DOHH2 (cell line): ENCODE data around the gene ANKRD22.
"Not testable (repeated sequence)": the region's sequence is repeated elsewhere in the genome, so short reads cannot be mapped to it uniquely, and the experiment has no call there.

Source experiments
- H3F3A ChIP-seq: fragments of 200-600 bp; sonication (generic), shearing (Covaris generic); 2 replicates; pipeline ENCODE4 v1.6.0; 2016; ENCODE audit warnings: antibody characterized with exemption, mild to moderate bottlenecking; ENCODE audit not compliant: control insufficient read depth, insufficient read depth
- H3K27ac ChIP-seq: fragments of 200-600 bp; sonication (generic); 2 replicates; pipeline ENCODE4 v1.5.1; 2014; ENCODE audit warnings: low read depth, mild to moderate bottlenecking, low read length, moderate library complexity
- H3K27me3 ChIP-seq: fragments of 200-600 bp; sonication (generic); 2 replicates; pipeline ENCODE4 v1.6.1; 2014; ENCODE audit warnings: mild to moderate bottlenecking, low read length, mixed read lengths; ENCODE audit not compliant: control insufficient read depth
- H3K36me3 ChIP-seq: fragments of 200-600 bp; sonication (generic); 2 replicates; pipeline ENCODE4 v1.6.1; 2014; ENCODE audit warnings: mild to moderate bottlenecking, low read length, moderate library complexity, mixed read lengths; ENCODE audit not compliant: control insufficient read depth
- H3K4me1 ChIP-seq: fragments of 200-600 bp; sonication (generic); 2 replicates; pipeline ENCODE4 v1.6.1; 2014; ENCODE audit warnings: mild to moderate bottlenecking, low read length, mixed read lengths; ENCODE audit not compliant: control insufficient read depth
- H3K4me2 ChIP-seq: fragments of 200-600 bp; sonication (generic); 2 replicates; pipeline ENCODE4 v1.6.0; 2014; ENCODE audit warnings: mild to moderate bottlenecking, low read length, moderate library complexity
- H3K4me3 ChIP-seq: fragments of 200-600 bp; sonication (generic); 2 replicates; pipeline ENCODE4 v1.5.1; 2014; ENCODE audit warnings: mild to moderate bottlenecking, low read length, mixed read lengths
- H3K79me2 ChIP-seq: fragments of 200-600 bp; sonication (generic); 2 replicates; pipeline ENCODE4 v1.6.1; 2014; ENCODE audit warnings: mild to moderate bottlenecking, low read length, mixed read lengths; ENCODE audit not compliant: control insufficient read depth
- H3K9me2 ChIP-seq: fragments of 200-600 bp; sonication (generic); replicated peaks from 2 replicates; pipeline ENCODE4 v1.6.1; 2014; ENCODE audit warnings: mild to moderate bottlenecking, low read length, mixed read lengths; ENCODE audit not compliant: control insufficient read depth
- H3K9me3 ChIP-seq: fragments of 200-600 bp; sonication (generic); 2 replicates; pipeline ENCODE4 v1.6.1; 2014; ENCODE audit warnings: antibody characterized with exemption, low read length, mixed read lengths; ENCODE audit not compliant: control insufficient read depth, insufficient read depth
- H4K20me1 ChIP-seq: fragments of 200-600 bp; sonication (generic); 2 replicates; pipeline ENCODE4 v1.6.0; 2014; ENCODE audit warnings: low read depth, mild to moderate bottlenecking, antibody characterized with exemption, low read length, moderate library complexity; ENCODE audit not compliant: control insufficient read depth, insufficient read depth
- EZH2phosphoT487 ChIP-seq: fragments of 200-600 bp; sonication (generic); IDR thresholded peaks from 2 replicates; pipeline ENCODE4 v1.6.1; 2017; ENCODE audit warnings: borderline replicate concordance, mild to moderate bottlenecking, antibody characterized with exemption, low read length, moderate library complexity, mixed read lengths
- TF ChIP-seq, protein P1 (sequence below): fragments of 200-600 bp; sonication (generic); IDR thresholded peaks from one replicate; pipeline ENCODE4 v1.5.1; 2014; ENCODE audit warnings: antibody characterized with exemption, mild to moderate bottlenecking, low read depth, low read length; ENCODE audit not compliant: poor library complexity, severe bottlenecking

The ANKRD22 gene

DNA sequence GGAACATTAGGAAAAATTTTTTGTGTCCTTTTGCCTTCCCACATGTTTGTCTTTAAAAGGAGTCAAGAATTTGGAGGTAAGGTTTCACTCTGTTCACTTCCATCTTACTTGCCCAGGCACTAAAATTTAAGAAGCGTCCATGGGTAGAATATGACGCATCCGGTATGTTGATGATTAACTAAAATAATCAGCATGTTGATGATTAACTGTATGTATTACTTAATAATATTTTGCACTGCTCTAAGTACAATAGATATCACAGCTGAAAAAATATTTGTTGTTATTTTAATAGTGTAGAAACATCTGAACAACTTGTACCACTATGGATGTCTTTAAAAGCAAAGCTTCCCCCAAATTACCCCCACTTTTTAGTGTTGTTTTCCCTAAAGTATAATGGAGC is 11.5 kb downstream of the ANKRD22 start:
- Histone ChIP-seq H3K4me3 (no peak overlapping the region), H3K9me3 (no peaks in the 10 kb centered on the region), H3K79me2 (no peaks in the 10 kb centered on the region), H3K4me1 (no peaks in the 10 kb centered on the region), H4K20me1 (no peaks in the 10 kb centered on the region), H3K36me3 (no peaks in the 10 kb centered on the region), H3K9me2 (no peaks in the 10 kb centered on the region), H3K27ac (no peak overlapping the region), H3K27me3 (peaks cover 6% of the 10 kb centered on the region; the same call in 1 of the 2 replicates), H3K4me2 (no peak overlapping the region), H3F3A (no peaks in the 10 kb centered on the region)
- TF ChIP-seq, protein P1, sequence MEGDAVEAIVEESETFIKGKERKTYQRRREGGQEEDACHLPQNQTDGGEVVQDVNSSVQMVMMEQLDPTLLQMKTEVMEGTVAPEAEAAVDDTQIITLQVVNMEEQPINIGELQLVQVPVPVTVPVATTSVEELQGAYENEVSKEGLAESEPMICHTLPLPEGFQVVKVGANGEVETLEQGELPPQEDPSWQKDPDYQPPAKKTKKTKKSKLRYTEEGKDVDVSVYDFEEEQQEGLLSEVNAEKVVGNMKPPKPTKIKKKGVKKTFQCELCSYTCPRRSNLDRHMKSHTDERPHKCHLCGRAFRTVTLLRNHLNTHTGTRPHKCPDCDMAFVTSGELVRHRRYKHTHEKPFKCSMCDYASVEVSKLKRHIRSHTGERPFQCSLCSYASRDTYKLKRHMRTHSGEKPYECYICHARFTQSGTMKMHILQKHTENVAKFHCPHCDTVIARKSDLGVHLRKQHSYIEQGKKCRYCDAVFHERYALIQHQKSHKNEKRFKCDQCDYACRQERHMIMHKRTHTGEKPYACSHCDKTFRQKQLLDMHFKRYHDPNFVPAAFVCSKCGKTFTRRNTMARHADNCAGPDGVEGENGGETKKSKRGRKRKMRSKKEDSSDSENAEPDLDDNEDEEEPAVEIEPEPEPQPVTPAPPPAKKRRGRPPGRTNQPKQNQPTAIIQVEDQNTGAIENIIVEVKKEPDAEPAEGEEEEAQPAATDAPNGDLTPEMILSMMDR, result no peak
- TF ChIP-seq EZH2phosphoT487, result no peak

DNA sequence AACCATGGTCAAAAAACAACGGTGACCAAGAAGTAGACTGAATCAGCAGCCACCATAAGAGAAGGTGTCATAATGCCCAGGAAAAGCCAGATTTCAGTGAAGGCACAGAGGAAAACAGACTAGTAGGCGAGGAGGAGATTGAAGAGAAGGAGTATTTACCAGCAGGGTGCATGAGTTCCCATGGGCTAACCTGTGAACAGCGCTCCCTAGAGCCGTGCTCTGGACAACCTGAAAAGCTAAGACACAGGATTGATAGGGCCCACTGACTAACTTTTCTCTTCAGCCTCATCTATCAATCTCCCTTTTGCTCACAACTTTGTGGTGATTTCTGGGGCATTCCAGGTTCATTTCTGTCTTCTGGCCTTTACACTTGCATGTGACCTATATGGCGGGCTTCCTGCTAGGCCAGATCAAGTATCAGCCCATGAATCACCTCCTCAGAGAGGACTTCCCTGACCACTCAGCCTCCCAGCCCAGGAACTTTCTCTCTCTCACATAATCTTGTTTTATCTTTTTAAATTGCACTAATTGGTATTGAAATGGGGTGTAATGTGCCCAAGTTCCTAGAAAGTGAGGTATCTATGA is 12.8 kb downstream of the ANKRD22 start:
- Histone ChIP-seq H3K27ac (no peak overlapping the region), H3K9me3 (no peaks in the 10 kb centered on the region), H4K20me1 (no peaks in the 10 kb centered on the region), H3K27me3 (peaks cover 2% of the 10 kb centered on the region; the same call in 1 of the 2 replicates), H3K4me3 (no peak overlapping the region), H3K9me2 (no peaks in the 10 kb centered on the region), H3K79me2 (no peaks in the 10 kb centered on the region), H3F3A (no peaks in the 10 kb centered on the region), H3K36me3 (no peaks in the 10 kb centered on the region), H3K4me2 (no peak overlapping the region), H3K4me1 (0 out of 2 replicates have a peak, but pooled peaks cover under 1% of the 10 kb centered on the region)
- no peak for TF ChIP-seq EZH2phosphoT487

DNA sequence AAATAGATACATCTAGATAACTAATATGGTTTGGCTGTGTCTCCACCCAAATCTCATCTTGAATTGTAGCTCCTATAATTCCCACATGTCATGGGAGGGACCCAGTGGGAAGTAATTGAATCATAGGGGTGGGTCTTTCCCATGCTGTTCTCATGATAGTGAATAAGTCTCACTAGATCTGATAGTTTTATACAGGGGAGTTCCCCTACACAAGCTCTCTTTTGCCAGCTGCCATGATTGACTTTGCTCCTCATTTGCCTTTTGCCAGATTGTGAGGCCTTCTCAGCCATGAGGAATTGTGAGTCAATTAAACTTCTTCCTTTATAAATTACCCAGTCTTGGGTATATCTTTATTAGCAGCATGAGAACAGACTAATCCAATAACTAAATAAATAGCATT is 14.0 kb downstream of the ANKRD22 start:
- H3F3A ChIP-seq, H3K4me1 ChIP-seq, H3K79me2 ChIP-seq, H3K27me3 ChIP-seq, H4K20me1 ChIP-seq, H3K4me3 ChIP-seq, H3K9me2 ChIP-seq, H3K36me3 ChIP-seq, H3K9me3 ChIP-seq, H3K4me2 ChIP-seq, H3K27ac ChIP-seq: not testable (repeated sequence)

DNA sequence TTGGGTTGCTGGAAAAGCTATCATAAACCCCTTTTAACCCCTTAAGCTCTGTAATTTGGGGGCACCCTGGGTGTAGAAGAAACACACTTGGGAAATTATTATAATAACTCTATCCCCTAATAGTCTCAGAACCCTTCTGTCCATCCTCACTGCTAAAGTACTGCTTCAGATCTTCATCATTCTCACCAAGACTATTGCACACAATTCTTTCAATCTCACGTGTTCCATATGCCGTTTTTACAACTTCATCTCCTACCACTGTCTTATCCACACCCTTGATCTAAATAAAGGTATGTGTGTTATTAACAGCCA is 15.8 kb downstream of the ANKRD22 start:
- no peaks in the 10 kb centered on the region for H3K9me3 ChIP-seq
- peaks cover 7% of the 10 kb centered on the region for H3K27me3 ChIP-seq
- H3F3A ChIP-seq, result no peaks in the 10 kb centered on the region
- no peak overlapping the region for H3K4me2 ChIP-seq
- no peak for TF ChIP-seq EZH2phosphoT487
- TF ChIP-seq, protein P1, result no peak
- no peaks in the 10 kb centered on the region for H3K9me2 ChIP-seq
- no peak overlapping the region for H3K27ac ChIP-seq
- no peaks in the 10 kb centered on the region for H3K36me3 ChIP-seq
- no peaks in the 10 kb centered on the region for H4K20me1 ChIP-seq
- peaks cover 10% of the 10 kb centered on the region; the same call in 1 of the 2 replicates for H3K4me1 ChIP-seq
- no peak overlapping the region for H3K4me3 ChIP-seq
- H3K79me2 ChIP-seq, result no peaks in the 10 kb centered on the region
